GM19324 (cell line): ENCODE measurements around the gene CARD18.

Experiments used
- ATAC-seq: cut with Tn5 transposase; IDR thresholded peaks from one replicate; pipeline ENCODE4 v1.9.1; 2021; ENCODE audit warnings: mild to moderate bottlenecking, moderate library complexity; ENCODE audit not compliant: unreplicated experiment, low FRiP score

The CARD18 gene

DNA sequence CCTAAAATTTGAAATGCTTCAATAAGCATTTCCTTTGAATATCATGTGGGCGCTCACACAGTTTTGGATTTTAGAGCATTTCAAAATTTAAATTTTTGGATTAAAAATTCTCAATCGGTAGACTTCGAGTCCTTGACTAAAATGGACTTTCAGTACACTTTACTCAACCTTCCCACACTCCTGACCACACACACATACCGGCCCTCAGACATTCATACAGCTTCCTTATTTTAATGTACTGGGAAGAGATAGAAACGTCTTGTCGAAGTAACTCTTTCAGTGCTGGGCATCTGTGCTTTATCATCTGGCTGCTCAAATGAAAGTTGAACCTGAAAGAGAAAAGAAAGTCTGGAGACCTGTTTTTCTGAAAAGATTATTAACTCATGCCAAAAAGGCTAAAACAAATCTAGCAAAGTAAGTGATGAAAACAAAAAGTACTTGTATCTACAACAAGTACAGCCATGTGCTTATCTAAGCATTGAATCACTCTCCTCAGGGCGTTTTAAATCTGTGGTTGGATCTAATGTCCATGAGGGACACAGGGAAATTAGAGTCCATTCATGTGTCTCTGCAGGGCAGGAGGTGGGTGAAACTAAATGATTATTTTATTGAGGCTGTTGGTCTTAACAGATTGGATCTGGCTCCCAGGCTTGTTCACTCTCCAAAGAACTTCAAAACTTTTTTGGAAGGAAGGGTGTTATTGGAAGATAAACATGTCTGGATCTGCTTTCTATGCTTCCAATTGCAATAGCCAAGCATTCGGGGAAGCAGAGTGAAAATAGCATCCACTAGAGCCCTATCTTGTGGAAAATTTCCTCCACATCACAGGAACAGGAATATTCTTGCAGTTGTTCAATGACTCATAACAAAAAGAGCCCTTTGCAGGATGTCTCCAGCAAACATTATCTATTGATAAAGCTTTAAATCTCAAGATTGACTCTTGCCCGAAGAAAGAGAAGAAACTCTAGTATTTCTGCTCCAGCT is 47.0 kb downstream of the CARD18 start:
- ATAC-seq: no peak
